Measurements from ENCODE around the gene TBL1XR1.

The TBL1XR1 gene

DNA sequence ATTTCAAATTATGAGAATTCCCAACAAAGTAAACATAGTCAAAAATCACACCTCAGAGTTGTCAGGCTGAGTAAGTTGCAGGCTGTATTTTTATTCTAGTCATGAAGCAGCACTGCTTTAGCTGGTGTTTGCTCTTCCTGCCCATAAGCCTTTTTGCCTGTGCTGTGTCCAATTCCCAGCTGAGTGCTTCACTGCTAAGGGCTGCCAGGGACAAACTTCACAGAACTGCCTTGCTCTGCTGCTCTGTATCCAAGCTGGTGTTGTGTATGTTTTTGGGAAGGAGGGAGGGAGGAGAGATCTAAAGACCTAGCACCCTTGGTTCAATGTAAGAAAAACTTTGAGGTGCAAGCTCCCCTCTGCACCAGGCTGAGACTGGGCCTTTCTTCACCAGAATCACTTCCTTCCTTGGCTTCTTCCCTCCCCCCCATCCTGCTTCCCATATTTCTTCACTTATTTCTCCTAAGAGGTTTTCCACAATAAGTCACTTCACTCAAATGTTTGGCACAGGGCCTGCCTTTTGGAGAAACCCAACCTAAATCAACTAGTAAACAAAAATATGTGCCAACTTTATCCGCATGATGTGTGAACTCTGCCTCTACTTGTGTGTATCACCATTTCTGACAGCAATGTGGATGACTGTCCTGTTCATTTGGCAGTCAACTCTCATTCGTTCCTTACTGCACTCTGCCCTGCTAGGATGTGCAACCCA lies 156.1 kb downstream of the TBL1XR1 start:
- H3K36me3 ChIP-seq (ENCODE audit: low read length) = peaks cover 91% of the 10 kb centered on the region
- TF ChIP-seq, protein P1, sequence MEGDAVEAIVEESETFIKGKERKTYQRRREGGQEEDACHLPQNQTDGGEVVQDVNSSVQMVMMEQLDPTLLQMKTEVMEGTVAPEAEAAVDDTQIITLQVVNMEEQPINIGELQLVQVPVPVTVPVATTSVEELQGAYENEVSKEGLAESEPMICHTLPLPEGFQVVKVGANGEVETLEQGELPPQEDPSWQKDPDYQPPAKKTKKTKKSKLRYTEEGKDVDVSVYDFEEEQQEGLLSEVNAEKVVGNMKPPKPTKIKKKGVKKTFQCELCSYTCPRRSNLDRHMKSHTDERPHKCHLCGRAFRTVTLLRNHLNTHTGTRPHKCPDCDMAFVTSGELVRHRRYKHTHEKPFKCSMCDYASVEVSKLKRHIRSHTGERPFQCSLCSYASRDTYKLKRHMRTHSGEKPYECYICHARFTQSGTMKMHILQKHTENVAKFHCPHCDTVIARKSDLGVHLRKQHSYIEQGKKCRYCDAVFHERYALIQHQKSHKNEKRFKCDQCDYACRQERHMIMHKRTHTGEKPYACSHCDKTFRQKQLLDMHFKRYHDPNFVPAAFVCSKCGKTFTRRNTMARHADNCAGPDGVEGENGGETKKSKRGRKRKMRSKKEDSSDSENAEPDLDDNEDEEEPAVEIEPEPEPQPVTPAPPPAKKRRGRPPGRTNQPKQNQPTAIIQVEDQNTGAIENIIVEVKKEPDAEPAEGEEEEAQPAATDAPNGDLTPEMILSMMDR (IDR thresholded peaks at IDR 0.05; ENCODE audit: insufficient read depth, low read length, poor library complexity, severe bottlenecking) = no peak
- no peak for TF ChIP-seq EZH2phosphoT487 (conservative IDR thresholded peaks at IDR 0.05; ENCODE audit: low read length)

DNA sequence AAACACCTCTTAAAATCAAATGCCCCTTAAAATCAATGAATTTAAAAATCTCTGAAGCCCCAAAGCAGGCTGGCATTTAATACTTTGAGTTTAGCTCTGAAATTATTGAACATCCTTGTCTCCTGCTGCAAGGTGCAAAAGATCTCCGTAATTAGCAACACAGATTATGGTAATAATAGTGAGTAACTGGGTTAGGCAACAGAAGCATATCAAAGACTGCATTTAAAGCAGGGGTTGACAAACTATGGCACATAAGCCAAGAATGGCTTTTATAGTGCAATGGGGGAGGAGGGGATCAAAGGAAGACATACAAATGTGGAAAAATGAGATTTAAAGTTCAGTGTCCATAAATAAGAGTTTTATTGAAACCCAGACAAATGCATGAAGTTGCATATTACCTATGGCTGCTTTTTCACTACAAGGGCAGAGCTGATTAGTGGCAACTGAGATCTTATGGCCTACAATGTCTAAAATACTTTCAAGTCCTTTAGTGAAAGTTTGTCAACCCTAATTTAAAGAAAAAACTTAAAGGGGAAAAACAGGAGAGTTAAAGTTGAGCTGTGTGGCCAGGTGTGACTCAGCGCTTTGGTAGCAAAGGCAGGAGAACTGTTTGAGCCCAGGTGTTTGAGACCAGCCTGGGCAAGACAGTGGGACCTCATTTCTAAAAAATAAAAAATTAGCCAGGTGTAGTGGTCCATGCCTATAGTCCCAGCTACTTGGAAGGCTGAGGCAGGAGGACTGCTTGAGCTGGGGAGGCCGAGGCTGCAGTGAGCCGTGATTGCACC lies 157.6 kb downstream of the TBL1XR1 start:
- H4K20me1 ChIP-seq (ENCODE audit: low read depth, low read length) = no peaks in the 10 kb centered on the region
- H3K36me3 ChIP-seq (ENCODE audit: low read length) = peaks cover 83% of the 10 kb centered on the region
- no peak overlapping the region for H2AFZ ChIP-seq (ENCODE audit: low read depth, low read length, severe bottlenecking)
- H3K9me3 ChIP-seq (ENCODE audit: insufficient read depth, low read length) = no peaks in the 10 kb centered on the region
- H3K4me2 ChIP-seq (ENCODE audit: low read depth, low read length, poor library complexity, severe bottlenecking) = no peak overlapping the region
- H3K9me2 ChIP-seq (replicated peaks; ENCODE audit: insufficient read depth, low read length) = no peaks in the 10 kb centered on the region
- H3K9ac ChIP-seq (ENCODE audit: low read length) = no peak overlapping the region
- TF ChIP-seq, protein P1 (IDR thresholded peaks at IDR 0.05; ENCODE audit: insufficient read depth, low read length, poor library complexity, severe bottlenecking) = no peak
- TF ChIP-seq EZH2phosphoT487 (conservative IDR thresholded peaks at IDR 0.05; ENCODE audit: low read length) = no peak
- H3K79me2 ChIP-seq (ENCODE audit: insufficient read depth, low read length) = peaks cover 6% of the 10 kb centered on the region; the same call in 1 of the 2 replicates
- no peaks in the 10 kb centered on the region for H3K27me3 ChIP-seq (ENCODE audit: low read length)
- H3K27ac ChIP-seq (ENCODE audit: low read depth, low read length) = no peak overlapping the region
- peaks cover 39% of the 10 kb centered on the region for H3F3A ChIP-seq (ENCODE audit: insufficient read depth)
- H3K4me3 ChIP-seq (ENCODE audit: insufficient read depth, low read length, poor library complexity, severe bottlenecking) = no peak overlapping the region

More for the DNA sequence above, 156.1 kb downstream of the TBL1XR1 start:
- Histone ChIP-seq H3F3A (ENCODE audit: insufficient read depth) (peaks cover 47% of the 10 kb centered on the region), H3K9me2 (replicated peaks; ENCODE audit: insufficient read depth, low read length) (no peaks in the 10 kb centered on the region), H3K4me3 (ENCODE audit: insufficient read depth, low read length, poor library complexity, severe bottlenecking) (no peak overlapping the region), H2AFZ (ENCODE audit: low read depth, low read length, severe bottlenecking) (no peak overlapping the region), H3K9ac (ENCODE audit: low read length) (no peak overlapping the region), H3K4me2 (ENCODE audit: low read depth, low read length, poor library complexity, severe bottlenecking) (no peak overlapping the region), H3K9me3 (ENCODE audit: insufficient read depth, low read length) (no peaks in the 10 kb centered on the region), H3K27ac (ENCODE audit: low read depth, low read length) (no peak overlapping the region), H3K79me2 (ENCODE audit: insufficient read depth, low read length) (0 out of 2 replicates have a peak, but pooled peaks cover 6% of the 10 kb centered on the region), H4K20me1 (ENCODE audit: low read depth, low read length) (no peaks in the 10 kb centered on the region), H3K27me3 (ENCODE audit: low read length) (no peaks in the 10 kb centered on the region)

DNA sequence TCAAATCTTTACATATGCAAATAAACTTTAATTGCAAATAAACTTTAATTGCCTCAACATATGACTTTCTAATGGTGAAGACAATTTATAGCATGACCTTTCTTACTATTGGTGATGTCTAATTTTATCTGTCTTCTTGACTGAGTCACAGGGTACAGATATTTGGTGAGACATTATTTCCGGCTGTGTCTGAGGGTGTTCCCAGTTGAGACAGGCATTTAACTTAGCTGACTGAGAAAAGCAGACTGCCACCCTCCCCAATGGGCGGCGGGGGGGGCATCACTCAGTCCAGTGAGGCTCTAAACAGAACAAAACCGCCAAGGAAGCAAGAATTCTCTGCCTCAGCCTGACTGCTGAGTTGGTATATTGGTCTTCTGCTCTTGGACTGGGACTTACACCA lies 160.0 kb downstream of the TBL1XR1 start:
- no peak overlapping the region for H3K4me2 ChIP-seq (ENCODE audit: low read depth, low read length, poor library complexity, severe bottlenecking)
- no peak overlapping the region for H3K4me3 ChIP-seq (ENCODE audit: insufficient read depth, low read length, poor library complexity, severe bottlenecking)
- no peak overlapping the region for H3K9ac ChIP-seq (ENCODE audit: low read length)
- H3K79me2 ChIP-seq (ENCODE audit: insufficient read depth, low read length) = peaks cover 6% of the 10 kb centered on the region; the same call in 1 of the 2 replicates
- TF ChIP-seq, protein P1 (IDR thresholded peaks at IDR 0.05; ENCODE audit: insufficient read depth, low read length, poor library complexity, severe bottlenecking) = no peak
- no peak for TF ChIP-seq EZH2phosphoT487 (conservative IDR thresholded peaks at IDR 0.05; ENCODE audit: low read length)
- no peaks in the 10 kb centered on the region for H3K9me2 ChIP-seq (replicated peaks; ENCODE audit: insufficient read depth, low read length)
- H3K9me3 ChIP-seq (ENCODE audit: insufficient read depth, low read length) = no peaks in the 10 kb centered on the region
- no peaks in the 10 kb centered on the region for H3K27me3 ChIP-seq (ENCODE audit: low read length)
- peaks cover 83% of the 10 kb centered on the region for H3K36me3 ChIP-seq (ENCODE audit: low read length)
- peaks cover 47% of the 10 kb centered on the region for H3F3A ChIP-seq (ENCODE audit: insufficient read depth)
- no peak overlapping the region for H2AFZ ChIP-seq (ENCODE audit: low read depth, low read length, severe bottlenecking)
- H4K20me1 ChIP-seq (ENCODE audit: low read depth, low read length) = no peaks in the 10 kb centered on the region
- no peak overlapping the region for H3K27ac ChIP-seq (ENCODE audit: low read depth, low read length)
